ENCODE data around the gene NCR3LG1.

Gene NCR3LG1

GRCh38 chr11:17387254-17387653, 35.7 kb downstream of the NCR3LG1 start:
- TF ChIP-seq, protein P1, sequence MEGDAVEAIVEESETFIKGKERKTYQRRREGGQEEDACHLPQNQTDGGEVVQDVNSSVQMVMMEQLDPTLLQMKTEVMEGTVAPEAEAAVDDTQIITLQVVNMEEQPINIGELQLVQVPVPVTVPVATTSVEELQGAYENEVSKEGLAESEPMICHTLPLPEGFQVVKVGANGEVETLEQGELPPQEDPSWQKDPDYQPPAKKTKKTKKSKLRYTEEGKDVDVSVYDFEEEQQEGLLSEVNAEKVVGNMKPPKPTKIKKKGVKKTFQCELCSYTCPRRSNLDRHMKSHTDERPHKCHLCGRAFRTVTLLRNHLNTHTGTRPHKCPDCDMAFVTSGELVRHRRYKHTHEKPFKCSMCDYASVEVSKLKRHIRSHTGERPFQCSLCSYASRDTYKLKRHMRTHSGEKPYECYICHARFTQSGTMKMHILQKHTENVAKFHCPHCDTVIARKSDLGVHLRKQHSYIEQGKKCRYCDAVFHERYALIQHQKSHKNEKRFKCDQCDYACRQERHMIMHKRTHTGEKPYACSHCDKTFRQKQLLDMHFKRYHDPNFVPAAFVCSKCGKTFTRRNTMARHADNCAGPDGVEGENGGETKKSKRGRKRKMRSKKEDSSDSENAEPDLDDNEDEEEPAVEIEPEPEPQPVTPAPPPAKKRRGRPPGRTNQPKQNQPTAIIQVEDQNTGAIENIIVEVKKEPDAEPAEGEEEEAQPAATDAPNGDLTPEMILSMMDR (IDR thresholded peaks at IDR 0.05; ENCODE audit: borderline replicate concordance, insufficient read depth, low read depth, low read length) = no peak
- H3K4me3 ChIP-seq (ENCODE audit: low read depth, low read length) = no peak overlapping the region

DNA sequence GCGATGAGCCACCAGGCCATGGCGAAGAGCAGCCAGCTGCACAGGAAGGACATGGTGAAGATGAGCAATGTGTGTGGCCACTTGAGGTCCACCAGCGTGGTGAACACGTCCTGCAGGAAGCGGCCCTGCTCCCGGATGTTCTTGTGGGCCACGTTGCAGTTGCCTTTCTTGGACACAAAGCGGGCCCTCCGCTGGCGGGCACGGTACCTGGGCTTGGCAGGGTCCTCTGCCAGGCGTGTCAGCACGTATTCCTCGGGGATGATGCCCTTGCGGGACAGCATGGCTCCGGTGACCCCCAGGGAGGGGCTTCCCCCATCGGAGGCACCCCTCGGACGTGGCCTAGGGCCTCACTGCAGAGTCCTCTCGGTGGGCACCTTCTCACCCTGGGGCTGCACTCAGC, 36.2 kb downstream of the NCR3LG1 start:
- TF ChIP-seq, protein P1 (IDR thresholded peaks at IDR 0.05; ENCODE audit: borderline replicate concordance, insufficient read depth, low read depth, low read length) = no peak
- H3K4me3 ChIP-seq (ENCODE audit: low read depth, low read length) = no peak overlapping the region

GRCh38 chr11:17388609-17389210, 37.1 kb downstream of the NCR3LG1 start, which contains the start of gene KCNJ11:
Gene KCNJ11 (minus strand): TSS chr11:17388659. CDS start chr11:17388091, 568 bp downstream.
- TF ChIP-seq, protein P1 (IDR thresholded peaks at IDR 0.05; ENCODE audit: borderline replicate concordance, insufficient read depth, low read depth, low read length) = no peak
- peak within 1 kb of the TSS; percentile 31 for H3K4me3 ChIP-seq (ENCODE audit: low read depth, low read length)

GRCh38 chr11:17389211-17389956, 37.8 kb downstream of the NCR3LG1 start:
- H3K4me3 ChIP-seq (ENCODE audit: low read depth, low read length) = peak overlapping the region; percentile 31
- TF ChIP-seq, protein P1 (IDR thresholded peaks at IDR 0.05; ENCODE audit: borderline replicate concordance, insufficient read depth, low read depth, low read length) = peak; percentile 80

DNA sequence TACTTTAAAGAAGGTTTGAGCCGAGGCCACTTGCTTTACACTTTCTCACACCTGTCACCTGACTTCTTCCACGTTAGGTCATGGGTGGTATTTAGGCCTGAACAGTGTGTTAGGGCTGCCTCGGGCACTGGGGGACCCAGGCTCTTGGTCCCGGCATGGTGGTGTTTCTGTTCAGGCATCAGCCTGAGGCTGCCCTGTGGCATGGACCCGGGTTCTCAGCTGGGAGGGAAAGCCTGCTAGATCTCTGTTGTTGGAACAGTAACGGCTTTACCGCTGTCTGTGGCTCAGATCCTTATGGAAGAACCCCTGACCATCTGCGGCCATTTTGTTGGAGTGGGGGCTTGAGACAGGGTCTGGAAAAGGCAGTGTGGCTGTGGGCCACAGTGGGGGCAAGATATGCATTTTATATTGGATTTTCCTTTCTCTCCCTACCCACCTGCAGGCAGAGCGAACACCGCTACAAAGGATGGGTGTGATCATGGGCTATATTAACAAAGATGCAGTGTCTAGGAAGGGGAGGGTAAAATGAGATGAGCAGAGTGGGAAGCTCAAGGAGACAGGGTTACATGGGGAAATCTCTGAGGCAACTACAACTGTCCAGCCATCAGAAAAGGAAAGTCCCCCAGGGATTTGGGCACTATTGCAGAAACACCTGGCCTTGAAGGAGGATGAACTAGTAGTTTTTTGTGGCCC, 38.5 kb downstream of the NCR3LG1 start:
- TF ChIP-seq, protein P1 (IDR thresholded peaks at IDR 0.05; ENCODE audit: borderline replicate concordance, insufficient read depth, low read depth, low read length) = no peak
- no peak overlapping the region for H3K4me3 ChIP-seq (ENCODE audit: low read depth, low read length)

DNA sequence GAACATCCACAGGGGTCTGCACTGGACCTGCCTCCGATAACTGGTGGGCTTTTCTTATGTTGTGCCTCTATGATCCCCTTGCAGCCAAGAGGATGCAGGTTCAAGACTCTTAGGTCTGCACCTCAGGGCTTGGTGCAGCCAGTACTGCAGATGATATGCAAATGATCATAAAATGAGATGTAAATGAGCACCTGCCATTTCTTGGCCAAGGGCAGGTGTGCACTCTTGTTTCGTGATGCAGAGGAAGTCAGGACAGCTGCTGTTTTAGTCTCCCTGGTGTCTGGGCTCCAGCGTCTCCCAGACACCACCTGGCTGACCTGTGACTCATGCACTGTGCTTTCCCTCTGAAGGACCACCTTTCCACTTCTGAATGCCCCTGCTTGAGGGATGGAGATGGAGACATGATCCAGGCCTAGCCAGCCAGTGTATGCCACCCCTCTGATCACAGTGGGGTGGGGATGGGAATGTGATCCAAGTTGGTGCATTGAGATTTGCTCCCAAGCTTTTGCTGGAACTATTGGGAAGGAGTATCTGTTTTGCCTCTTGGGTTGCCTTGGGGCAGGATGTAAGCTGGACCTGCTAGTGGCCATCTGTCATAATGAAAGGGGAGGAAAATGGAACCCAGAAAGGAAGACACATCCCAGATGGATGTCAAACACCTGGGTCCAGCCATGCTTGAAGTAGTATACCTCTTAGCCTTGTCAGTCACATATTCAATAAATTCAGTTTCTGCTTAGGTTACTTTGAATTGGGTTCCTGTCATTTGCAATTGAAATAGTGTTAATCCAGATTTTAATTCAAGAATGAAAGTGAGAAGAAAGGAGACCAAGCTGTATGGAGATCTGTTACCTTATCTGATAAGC, 40.1 kb downstream of the NCR3LG1 start:
- TF ChIP-seq, protein P1 (IDR thresholded peaks at IDR 0.05; ENCODE audit: borderline replicate concordance, insufficient read depth, low read depth, low read length) = no peak
- H3K4me3 ChIP-seq (ENCODE audit: low read depth, low read length) = no peak overlapping the region
